Activated CD8-positive, alpha-beta memory T cell treated with anti-CD3 and anti-CD28 coated beads, Interleukin-2, amount 50 U/mL, for 1 hour (primary cell): Measurements from ENCODE around the gene SCN3A.

Experiments
- DNase-seq: peaks from one replicate; pipeline ENCODE4 v3.0.0-alpha.2; 2020; ENCODE audit errors: extremely low read depth

SCN3A gene

DNA sequence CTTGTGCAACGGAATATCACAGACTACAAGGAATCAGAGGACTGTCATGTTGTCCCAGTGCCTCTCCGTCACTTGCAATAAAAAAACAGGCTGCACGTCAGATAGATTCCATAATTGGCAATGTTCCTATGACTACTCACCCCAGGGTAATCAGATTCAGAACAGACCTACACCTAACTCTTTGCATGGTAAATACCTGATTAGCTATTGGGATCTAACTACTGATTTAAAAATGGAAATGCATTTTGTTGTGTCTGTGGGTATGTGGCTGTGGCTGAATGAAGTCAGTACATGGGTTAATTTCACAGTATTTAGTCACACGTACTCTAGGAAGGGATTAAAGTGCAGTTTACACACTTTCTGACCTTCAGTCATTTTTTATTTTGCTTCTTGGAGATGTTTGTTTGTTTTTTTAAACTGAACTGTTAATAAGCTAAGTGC, 91.7 kb downstream of the SCN3A start:
- DNase-seq, result no peak

DNA sequence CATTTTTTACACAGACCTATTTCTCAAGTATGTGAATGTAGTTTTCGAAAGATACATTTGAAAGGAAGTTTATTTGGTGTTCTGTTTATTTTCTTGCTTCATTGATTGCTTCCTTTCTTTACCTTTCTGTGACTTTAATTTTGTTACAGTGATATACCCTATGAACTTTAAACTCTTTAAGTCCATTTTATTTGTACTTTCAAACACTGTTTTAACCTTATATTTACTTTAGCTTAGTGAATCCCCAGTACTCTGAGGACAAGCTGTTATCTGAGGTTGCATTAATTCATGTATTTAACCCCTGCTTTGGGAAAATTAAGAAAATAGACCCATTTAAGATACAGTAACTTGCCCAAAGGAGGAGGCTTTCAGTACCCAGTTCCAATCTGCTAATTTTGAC, 93.5 kb downstream of the SCN3A start:
- DNase-seq, result no peak

DNA sequence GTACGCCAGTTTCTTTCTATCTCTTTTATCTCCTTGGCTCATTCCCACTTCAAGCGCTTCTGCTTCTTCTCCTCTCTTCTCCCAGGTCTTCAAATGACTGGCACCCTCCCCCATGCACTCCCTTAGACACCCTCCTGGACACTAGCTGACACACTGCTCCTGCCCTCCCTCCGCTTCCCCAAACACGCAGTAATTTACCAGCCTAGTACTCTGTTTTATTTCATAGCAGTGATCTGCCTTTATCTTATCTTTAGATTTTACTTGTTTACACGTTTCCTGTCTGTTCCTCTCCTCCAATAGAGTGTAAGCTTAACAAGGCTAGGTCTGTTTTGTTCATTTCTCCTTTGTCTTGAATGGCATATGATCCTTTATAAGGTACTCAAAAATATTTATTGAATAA, 93.9 kb downstream of the SCN3A start:
- DNase-seq, result no peak

DNA sequence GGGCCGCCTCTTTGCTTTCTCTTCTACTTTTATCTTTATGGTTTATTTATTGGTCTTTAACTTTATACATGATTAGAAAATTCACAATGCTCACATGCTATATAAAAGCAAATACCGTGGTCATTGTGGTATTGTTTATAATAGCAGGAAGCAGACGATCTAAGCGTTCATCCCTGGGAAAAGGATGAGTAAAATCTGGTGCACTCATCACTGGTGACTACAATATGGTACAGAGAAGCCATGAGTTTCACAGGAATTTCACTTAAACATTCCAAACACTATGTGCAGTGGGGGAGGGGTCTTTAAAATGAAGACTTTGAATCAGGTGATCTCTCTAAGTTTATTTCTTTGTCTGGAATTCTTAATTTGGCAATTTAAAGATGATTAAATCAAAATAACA, 97.9 kb downstream of the SCN3A start:
- no peak for DNase-seq

DNA sequence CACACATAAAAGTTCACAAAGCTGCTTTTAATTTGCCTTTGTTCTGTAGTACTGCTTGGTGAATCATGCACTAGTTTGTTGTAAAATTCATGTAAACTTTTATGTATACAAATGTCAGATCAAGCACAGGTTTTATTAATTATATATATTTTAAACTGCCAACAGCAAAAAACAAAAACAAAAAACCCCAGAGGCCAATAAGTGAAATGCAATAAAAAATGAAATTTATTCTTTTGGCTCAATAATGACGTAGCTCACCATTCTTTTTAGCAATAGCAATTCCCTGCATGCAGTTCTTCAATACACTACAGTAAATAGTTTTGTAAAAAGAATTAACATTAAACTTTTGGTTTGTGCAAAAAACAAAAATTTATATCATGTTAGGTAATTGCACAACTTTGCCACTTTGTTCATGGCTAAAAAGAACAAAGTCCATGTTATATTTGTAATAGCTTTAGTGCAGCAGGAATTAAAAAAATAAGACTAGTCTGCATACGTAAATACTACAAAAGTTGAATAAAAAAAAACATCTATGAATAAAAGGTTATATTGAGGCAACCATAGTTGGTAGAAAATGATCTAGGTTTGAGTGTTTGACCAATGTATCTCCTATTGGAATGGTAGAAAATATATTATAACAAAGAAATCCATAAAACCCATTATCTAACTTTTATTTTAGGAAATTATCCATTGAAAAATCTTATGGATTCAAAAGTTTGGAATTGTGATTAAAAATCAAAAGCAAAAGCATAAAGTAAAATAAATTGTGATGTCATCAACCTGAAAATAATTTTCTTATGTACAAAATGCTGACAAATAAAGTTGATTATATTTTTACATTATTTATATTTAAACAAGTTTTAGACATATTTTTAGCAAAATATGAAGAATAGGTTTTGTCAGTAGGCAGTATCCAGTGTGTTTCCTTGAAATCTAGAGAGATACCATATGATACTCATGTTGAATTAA, 115.6 kb downstream of the SCN3A start:
- no peak for DNase-seq

DNA sequence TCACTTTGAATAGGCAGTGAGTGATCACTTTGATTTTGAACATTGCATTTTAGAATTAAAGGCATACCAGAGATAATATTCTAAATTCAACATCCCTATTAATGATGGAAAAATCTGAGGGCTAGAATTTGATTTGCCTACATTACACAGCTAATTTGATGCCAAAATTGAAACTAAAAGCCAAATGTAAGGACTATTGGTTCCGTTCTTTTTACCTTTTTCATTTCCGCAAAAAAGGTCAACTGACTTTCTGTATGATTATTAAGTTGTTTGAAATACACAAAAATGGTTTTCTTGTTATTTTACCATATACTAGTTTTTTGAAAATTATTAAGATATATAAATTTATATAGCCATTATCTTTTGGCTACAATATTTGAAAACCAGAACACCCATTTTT, 117.5 kb downstream of the SCN3A start:
- no peak for DNase-seq

DNA sequence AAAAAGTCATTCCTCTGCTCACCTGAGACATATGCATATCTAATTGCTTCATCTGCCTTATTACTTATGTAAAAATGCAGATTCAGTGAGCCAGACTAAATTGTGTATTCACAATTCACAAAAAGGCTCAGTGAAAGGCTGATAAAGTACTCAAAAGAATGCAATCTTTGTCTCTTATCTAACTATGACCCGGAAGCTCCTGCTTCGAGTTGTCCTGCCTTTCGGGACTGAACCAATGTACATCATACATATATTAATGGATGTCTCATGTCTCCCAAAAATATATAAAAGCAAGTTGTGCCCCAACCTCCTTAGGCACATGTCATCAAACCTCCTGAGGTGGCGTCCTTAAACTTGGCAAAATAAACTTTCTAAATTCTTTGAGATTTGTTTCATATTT, 120.5 kb downstream of the SCN3A start:
- no peak for DNase-seq

DNA sequence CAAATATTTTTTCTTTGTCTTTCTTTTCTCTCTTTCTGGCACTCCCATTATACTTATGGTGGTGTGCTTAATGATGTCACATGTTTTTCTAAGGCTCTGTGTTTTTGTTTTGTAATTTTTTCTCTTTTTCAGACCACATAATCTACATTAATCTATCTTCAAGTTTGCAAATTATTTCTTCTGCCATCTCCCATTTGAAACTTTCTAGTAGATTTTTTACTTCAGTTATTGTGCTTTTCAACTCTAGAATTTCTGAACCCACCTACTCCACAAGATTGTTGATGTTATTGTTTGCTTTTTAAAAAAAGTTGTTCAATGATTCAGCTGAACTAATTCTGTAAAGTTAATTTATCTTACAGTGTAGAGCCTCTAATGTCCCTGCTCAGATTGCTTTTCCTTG, 121.4 kb downstream of the SCN3A start:
- no peak for DNase-seq

DNA sequence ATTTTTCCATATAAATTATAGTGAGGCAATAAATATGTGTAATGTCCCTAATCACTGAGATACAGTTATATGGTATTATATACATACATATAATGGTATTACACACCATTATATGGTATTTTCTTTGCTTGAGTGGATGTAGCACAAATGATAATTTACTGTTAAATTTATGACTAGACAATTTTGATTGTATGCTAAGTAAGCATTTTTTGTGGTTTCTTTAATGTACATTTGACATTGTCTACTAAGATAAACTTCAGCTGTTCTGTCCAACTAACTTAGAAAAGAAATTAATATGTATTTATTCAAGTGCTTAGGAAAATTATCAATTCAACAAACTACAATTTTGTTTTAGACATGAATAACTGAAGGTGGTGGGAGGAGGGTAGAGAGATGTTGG, 122.6 kb downstream of the SCN3A start:
- no peak for DNase-seq

DNA sequence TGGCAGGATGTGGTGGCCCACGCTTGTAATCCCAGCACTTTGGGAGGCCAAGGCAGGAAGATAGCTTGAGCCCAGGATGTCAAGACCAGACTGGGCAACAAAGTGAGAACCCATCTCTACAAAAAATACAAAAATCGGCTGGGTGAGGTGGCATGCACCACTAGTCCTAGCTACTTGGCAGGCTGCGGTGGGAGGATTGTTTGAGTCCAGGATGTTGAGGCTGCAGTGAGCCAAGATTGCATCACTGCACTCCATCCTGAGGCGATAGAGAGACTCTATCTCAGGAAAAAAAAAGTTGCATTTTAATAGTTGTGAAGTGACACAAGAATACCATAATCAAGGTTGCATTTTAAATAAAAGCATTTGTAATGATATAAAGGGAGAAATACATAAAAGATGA, 124.4 kb downstream of the SCN3A start:
- no peak for DNase-seq

DNA sequence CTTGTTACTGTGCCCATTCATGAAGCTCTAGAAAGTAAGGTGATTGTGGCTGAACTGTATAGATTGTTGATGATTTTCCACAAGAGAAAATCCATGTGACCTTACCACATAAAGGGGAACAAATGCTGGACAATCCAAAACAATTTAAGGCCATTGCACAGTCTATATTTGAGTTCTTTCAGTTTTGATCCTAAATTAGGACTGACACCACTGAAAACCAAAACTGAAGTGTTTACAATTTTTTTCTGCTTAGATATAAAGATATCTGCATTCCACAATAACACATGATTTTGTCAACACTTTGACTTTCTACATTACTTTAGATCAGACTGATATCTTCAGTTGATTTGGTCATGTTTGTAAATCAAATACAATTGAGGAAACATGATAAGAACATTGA, 124.9 kb downstream of the SCN3A start:
- DNase-seq, result no peak

DNA sequence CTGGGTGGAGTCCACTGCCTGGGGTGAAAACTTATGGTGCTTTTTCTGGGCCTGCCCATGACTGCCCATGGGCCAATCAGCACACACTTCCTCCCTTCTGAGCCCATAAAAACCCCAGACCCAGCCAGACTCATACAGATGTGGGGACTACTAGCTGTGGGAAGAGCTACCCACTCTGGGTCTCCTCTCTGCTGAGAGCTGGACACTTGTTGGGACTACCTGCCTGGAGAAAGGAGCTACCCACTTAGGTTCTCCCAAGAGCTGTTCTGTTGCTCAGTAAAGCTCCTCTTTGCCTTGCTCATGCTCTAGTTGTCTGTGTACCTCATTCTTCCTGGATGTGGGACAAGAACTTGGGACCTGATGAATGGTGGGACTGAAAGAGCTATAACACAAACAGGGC, 129.0 kb downstream of the SCN3A start:
- DNase-seq, result no peak

DNA sequence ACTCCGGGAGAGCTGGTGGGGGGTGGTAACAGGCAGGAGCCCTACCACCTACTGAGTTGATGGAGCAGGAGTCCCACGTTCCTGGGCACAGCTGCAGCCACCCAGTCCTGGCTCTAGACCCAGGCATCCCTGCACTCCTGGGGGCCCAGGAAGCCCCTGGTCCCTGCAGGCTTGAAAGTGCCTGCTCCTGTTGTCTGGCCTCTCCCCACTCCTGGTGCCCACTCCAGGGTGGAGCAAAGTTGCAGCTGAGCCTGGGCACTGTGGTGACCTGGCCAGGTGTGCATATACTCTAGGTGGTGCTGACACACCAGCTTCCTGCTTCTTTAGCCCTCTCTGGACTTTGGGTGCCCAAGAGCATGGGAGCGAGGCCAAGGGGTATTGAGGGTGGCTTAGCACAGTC, 129.5 kb downstream of the SCN3A start:
- no peak for DNase-seq

DNA sequence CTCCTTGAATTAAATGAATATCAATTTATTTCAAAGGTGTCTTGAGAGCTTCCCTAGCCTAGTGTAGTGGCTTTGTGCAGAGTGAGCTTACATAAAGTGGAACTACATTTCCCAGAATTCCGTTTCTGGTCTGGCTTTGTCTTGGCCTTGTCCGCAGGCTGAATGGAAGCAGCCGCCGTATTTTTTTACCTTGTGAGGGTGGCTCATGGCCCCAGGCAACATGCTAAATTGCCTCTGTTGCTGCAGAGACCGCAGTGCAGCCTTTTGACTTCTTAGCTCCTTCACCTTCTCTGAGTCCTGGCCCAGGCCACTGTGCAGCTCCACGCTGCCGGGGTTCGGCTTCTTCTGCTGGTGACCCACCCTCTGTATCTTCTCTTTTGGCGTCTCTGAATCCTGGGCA, 133.8 kb downstream of the SCN3A start:
- DNase-seq, result no peak

DNA sequence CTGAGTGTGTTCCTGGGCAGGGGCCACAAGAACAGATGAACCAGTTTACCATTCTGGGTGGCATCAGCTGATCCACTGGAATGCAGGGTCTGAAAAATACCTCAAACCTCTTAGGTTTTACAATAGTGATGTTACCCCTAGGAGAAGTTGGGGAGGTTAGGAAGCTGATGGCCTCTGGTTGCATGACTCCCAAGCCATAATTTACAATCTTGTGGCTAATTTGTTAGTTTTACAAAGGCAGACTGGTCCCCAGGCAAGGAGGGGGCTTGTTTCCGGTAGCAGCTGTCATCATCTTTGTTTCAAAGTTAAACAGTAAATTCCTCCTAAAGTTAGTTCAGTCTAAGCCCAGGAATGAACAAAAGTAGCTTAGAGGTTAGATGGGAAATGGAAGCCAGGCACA, 134.7 kb downstream of the SCN3A start:
- DNase-seq, result no peak

DNA sequence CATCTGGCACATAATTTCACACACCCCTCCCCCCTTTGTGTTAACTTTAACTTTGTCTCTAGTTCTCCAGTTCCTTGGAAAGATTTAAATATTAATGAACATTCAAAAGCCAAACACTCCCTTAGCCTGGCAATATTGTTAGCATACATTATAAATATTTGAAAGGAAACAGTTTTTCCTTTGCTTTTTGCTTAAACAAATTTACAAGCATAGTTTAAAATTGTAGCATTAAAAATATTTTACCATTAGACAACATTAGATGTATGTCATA, 135.4 kb downstream of the SCN3A start:
- DNase-seq, result no peak

DNA sequence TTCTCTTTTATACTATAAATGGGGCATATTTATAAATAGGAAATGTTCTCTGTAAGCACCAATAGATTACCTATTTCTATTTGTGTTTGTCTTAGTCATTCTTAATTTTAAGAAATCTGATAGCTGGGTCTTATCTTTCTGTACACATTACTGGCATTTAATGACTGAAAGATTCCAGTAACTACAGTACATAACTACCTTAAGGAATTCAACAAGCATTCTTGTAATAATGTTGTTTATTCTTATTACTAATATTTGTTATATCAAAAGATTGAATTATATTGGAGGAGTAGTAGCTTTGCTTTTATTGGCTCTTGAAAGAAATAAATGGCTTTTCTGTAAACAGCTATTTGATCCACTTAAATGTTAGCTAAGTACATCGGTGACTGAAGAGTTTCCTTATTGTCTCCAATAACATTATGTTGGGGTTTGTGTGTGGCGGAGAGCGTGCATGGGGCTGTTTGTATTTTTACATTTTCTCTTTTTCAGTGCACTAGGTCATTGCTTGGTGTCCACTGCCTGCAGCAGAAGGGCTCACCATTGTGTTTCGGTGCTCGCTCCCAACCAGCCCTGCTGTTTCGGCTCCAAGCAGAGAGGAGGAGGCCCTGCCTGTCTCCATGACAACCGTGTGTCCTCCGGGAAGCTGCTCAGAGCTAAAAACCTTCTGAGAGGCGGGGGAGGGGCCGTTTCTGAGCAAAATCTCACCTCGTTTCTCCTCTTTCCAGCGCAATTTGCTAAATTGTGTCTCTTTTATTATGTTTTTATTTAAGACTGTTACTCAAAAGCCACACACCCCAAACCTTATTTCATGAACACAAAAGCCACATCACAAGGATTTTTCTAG, 136.0 kb downstream of the SCN3A start:
- no peak for DNase-seq

DNA sequence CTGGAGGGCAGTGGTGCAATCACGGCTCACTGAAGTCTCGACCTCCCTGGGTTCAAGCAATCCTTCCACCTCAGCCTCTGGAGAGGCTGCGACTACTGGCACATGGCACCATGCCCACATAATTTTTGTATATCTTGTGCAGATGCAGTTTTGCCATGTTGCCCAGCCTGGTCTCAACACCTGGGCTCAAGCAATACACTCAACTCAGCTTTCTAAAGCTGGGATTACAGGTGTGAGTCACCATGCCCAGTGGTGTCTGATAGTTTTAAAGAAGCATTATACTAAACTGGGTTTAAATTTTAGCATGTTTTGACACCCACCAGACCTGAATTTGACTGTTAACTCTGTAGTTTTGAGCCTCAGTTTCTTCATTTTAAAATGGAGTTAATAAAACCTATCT, 139.1 kb downstream of the SCN3A start:
- no peak for DNase-seq

DNA sequence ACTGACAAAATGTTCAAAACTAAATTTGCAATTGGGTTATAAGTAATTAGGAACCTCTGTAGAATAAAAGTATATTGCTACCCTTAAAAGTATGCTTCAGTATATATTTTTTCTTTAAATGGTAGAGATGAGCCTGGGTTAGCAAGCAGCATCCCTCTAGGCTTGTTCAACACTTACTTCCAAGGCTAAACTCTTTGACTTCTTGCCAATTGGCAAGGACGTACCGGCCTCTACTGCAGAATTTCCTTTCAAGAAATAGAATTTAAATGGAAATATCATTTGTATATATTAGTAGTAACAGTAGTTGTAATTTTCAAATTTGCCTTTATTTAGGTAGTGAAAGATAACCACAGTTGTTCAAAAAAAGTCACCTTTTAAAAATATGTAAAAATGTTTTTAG, 143.4 kb downstream of the SCN3A start:
- no peak for DNase-seq

DNA sequence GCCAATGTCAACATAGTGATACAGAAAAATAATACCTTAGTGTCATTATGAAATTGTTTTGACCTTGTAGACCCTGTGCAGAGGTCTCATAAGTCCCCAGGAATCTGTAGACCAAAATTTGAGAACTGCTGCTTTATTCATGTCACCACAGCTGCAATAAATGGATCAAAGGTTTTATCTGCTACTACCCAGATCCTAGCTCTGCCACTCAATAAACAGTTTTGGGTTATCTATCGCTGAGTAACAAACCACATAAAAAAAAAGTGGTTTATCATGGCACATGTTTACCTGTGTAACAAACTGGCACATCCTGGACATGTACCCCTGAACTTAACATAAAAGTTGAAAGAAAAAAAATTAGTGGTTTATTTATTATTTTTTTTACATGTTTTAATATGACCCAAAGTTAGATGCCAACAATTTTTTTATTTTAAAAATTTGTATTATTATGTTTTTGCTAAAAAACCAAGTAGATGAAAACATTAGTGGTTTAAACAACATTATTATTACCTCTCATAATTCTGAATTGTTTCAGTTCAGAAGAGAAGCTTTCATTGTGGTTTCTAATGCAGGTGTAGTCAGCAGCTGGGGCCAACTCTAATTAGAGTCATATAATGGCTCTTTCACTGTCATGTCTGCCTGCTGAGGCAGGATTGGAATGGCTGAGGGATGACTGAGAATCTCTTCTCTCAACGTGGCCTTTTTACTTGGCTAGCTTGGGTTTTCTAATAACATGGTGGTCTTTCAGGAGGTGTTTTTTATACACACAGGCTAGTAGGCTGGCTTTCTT, 145.2 kb downstream of the SCN3A start:
- no peak for DNase-seq

DNA sequence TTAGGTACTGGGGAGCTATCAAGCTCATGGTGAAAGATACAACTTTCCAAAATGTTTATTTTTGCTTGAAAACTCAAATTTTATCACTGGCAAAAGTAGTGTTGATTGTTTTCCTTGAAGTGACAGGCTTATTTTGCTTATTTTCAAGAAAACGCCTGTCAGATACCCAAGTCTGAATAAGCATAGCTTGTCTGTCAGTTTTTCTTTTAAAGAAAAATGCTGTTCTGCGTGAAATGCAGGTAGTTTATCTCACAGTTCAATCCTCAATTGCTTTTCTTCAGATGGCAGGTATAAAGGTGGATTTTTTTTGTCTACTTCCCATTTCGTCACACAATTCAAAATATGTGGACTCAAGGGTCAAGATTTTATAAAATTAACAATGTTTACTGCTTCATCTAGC, 145.9 kb downstream of the SCN3A start:
- DNase-seq, result no peak

DNA sequence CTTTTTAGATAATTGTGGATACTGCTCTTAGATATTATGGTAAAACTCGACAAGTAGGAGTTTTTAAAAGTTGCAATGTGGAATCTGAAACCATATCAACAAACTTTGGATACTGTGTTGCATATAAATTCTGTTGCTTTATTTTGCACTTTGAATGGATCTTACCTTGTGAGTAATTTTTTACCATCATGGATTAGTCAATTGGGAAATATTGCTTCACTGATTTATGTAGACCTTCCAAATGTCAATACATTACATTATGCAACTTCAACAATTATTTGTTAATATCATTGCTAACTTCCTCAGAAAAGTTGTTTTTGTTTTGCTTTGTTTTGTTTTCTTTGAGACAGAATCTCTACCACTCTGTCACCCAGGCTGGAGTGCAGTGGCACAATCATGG, 146.5 kb downstream of the SCN3A start:
- no peak for DNase-seq
